HepG2 (cell line): Measurements from ENCODE around the gene NUP93. TPM values are rescaled to one million over a fixed set of nuclear protein-coding genes. Genes with fewer than 3 reads are reported as not detected.
A peak's percentile ranks its signal among the peaks of the same experiment; 100 is the strongest.

Source experiments
- ATAC-seq: fragments of 200-7000 bp; cut with Tn5 transposase; 3 replicates; pipeline ENCODE4 v1.9.1; 2020; ENCODE audit warnings: mild to moderate bottlenecking, moderate library complexity
- BruUV-seq: library from RNA; stranded (reverse); fragments of 400-500 nt; replicated peaks from 2 replicates; lab custom pipeline; 2021; lab: Mats Ljungman, UMichigan
- CTCF ChIA-PET: fragments of 300-600 bp; formaldehyde crosslinking; extraction: SDS; loops from one replicate; lab custom pipeline; 2021; ENCODE audit warnings: low total read pairs, inconsistent platforms, low intra/inter-chr PET ratio; lab: Yijun Ruan, JAX
- POLR2A ChIA-PET: fragments of 350-600 bp; sonication (Branson Sonifier 250); formaldehyde crosslinking; loops from one replicate; lab custom pipeline; 2020; ENCODE audit warnings: antibody characterized with exemption, inconsistent platforms; lab: Yijun Ruan, JAX
- DNase-seq: peaks from one replicate; pipeline ENCODE4 v3.0.0-alpha.2; 2015; ENCODE audit warnings: low spot score
- FAIRE-seq: peaks from 3 replicates; lab custom pipeline; 2011; peaks lifted over from hg19 to GRCh38; lab: Jason Lieb, UNC
- H2AFZ ChIP-seq: one replicate; pipeline ENCODE4 v1.6.1; 2011; ENCODE audit warnings: low read length, inconsistent platforms
- H3K27ac ChIP-seq: fragments of 300-600 bp; 3 replicates; pipeline ENCODE4 v1.8.0; 2011; ENCODE audit warnings: mixed run types, mild to moderate bottlenecking, mixed read lengths, low read length, inconsistent platforms; ENCODE audit not compliant: insufficient read depth; ENCODE audit errors: extremely low read length
- H3K27me3 ChIP-seq, 2 experiments: fragments of 200-600 bp in 1 of 2; 2 replicates in 1 of 2; 3 replicates in 1 of 2; pipeline versions ENCODE4 v1.6.0 to v1.8.0; 2011; ENCODE audit warnings: low read length in 2 of 2, mild to moderate bottlenecking in 2 of 2, moderate library complexity in 2 of 2, inconsistent platforms in 1 of 2; ENCODE audit not compliant: insufficient read depth in 2 of 2, control insufficient read depth in 1 of 2
- H3K36me3 ChIP-seq, 2 experiments: fragments of 200-600 bp in 1 of 2; replicated peaks in 1 of 2; 2 replicates in 1 of 2; 3 replicates in 1 of 2; pipeline versions ENCODE4 v1.5.1 to v1.8.0; 2011; ENCODE audit warnings: low read length in 2 of 2, inconsistent platforms in 1 of 2; ENCODE audit not compliant: insufficient read depth in 2 of 2, control insufficient read depth in 1 of 2
- H3K4me1 ChIP-seq: 2 replicates; pipeline ENCODE4 v1.5.1; 2012; ENCODE audit warnings: low read length, inconsistent platforms; ENCODE audit not compliant: insufficient read depth
- H3K4me2 ChIP-seq: 2 replicates; pipeline ENCODE4 v1.6.0; 2011; ENCODE audit warnings: low read depth, low read length, inconsistent platforms
- H3K4me3 ChIP-seq, 3 experiments: fragments of 200-600 bp in 1 of 3; sonication (generic), shearing (Covaris generic) in 1 of 3; replicated peaks in 1 of 3; 2 replicates each; pipeline ENCODE4 v1.5.1; 2011 to 2016; ENCODE audit warnings: low read length in 3 of 3, inconsistent platforms in 2 of 3, low read depth in 2 of 3, mild to moderate bottlenecking in 2 of 3, control low read depth in 1 of 3, mixed read lengths in 1 of 3; ENCODE audit not compliant: insufficient read depth in 1 of 3
- H3K79me2 ChIP-seq: one replicate; pipeline ENCODE4 v1.6.1; 2011; ENCODE audit warnings: low read length, inconsistent platforms; ENCODE audit not compliant: insufficient read depth
- H3K9ac ChIP-seq: 2 replicates; pipeline ENCODE4 v1.6.0; 2011; ENCODE audit warnings: mild to moderate bottlenecking, low read depth, low read length, inconsistent platforms; ENCODE audit not compliant: insufficient read depth
- H3K9me3 ChIP-seq: 2 replicates; pipeline ENCODE4 v1.5.1; 2012; ENCODE audit warnings: mild to moderate bottlenecking, low read length
- H4K20me1 ChIP-seq: 2 replicates; pipeline ENCODE4 v1.6.0; 2011; ENCODE audit warnings: inconsistent platforms, mild to moderate bottlenecking, low read length, moderate library complexity; ENCODE audit not compliant: insufficient read depth
- ATF5 ChIP-seq: sonication (generic); formaldehyde crosslinking; IDR thresholded peaks from 2 replicates; pipeline ENCODE4 v1.4.0; 2020; ENCODE audit warnings: mild to moderate bottlenecking, low read depth, missing genetic modification reagents
- DMTF1 ChIP-seq: sonication (generic); formaldehyde crosslinking; IDR thresholded peaks from 2 replicates; pipeline ENCODE4 v1.4.0; 2020; ENCODE audit warnings: mild to moderate bottlenecking, missing genetic modification reagents
- ETV6 ChIP-seq: sonication (generic); formaldehyde crosslinking; conservative IDR thresholded peaks from 2 replicates; pipeline ENCODE4 v1.4.0; 2020; ENCODE audit warnings: missing genetic modification reagents
- HMGA1 ChIP-seq: sonication (generic); formaldehyde crosslinking; conservative IDR thresholded peaks from 2 replicates; pipeline ENCODE4 v1.4.0; 2020; ENCODE audit warnings: missing genetic modification reagents
- HMGXB4 ChIP-seq, 2 experiments: sonication (generic) in 1 of 2; formaldehyde crosslinking in 1 of 2; IDR thresholded peaks; 2 replicates each; pipeline versions ENCODE4 v1.4.0 to v1.6.1; 2018 to 2020; ENCODE audit warnings: missing genetic modification reagents in 2 of 2, borderline replicate concordance in 1 of 2, low read depth in 1 of 2, mild to moderate bottlenecking in 1 of 2, missing biosample characterization in 1 of 2
- HNRNPUL1 ChIP-seq: fragments of 200-400 bp; formaldehyde crosslinking; IDR thresholded peaks from 2 replicates; pipeline ENCODE4 v1.6.1; 2017; ENCODE audit warnings: low read depth, mild to moderate bottlenecking, low read length, moderate library complexity
- KAT8 ChIP-seq: IDR thresholded peaks from 2 replicates; pipeline ENCODE4 v1.6.1; 2016; ENCODE audit warnings: missing genetic modification reagents, missing compliant biosample characterization
- KLF6 ChIP-seq: IDR thresholded peaks from 2 replicates; pipeline ENCODE4 v1.8.0; 2016; ENCODE audit warnings: missing biosample characterization, missing genetic modification reagents
- MTA3 ChIP-seq: sonication (generic); formaldehyde crosslinking; IDR thresholded peaks from 2 replicates; pipeline ENCODE4 v1.4.0; 2020; ENCODE audit warnings: missing genetic modification reagents
- RFXANK ChIP-seq: IDR thresholded peaks from 2 replicates; pipeline ENCODE4 v1.6.1; 2016
- ZBTB14 ChIP-seq: sonication (generic); formaldehyde crosslinking; IDR thresholded peaks from 2 replicates; pipeline ENCODE4 v1.4.0; 2020; ENCODE audit warnings: missing genetic modification reagents
- ZBTB8A ChIP-seq: sonication (generic); formaldehyde crosslinking; IDR thresholded peaks from 2 replicates; pipeline ENCODE4 v1.4.0; 2020; ENCODE audit warnings: mild to moderate bottlenecking, low read depth, missing genetic modification reagents, borderline replicate concordance
- ZMYM2 ChIP-seq: sonication (generic); formaldehyde crosslinking; IDR thresholded peaks from 2 replicates; pipeline ENCODE4 v1.8.0; 2022; ENCODE audit warnings: mild to moderate bottlenecking, missing genetic modification reagents
- ZNF382 ChIP-seq: sonication (generic); formaldehyde crosslinking; IDR thresholded peaks from 2 replicates; pipeline ENCODE4 v1.5.0; 2020; ENCODE audit warnings: missing genetic modification reagents, mild to moderate bottlenecking, borderline replicate concordance
- ZNF441 ChIP-seq: sonication (generic); formaldehyde crosslinking; IDR thresholded peaks from 2 replicates; pipeline ENCODE4 v1.7.0; 2021; ENCODE audit warnings: missing genetic modification reagents, borderline replicate concordance
- ZNF850 ChIP-seq: sonication (generic); formaldehyde crosslinking; conservative IDR thresholded peaks from 2 replicates; pipeline ENCODE4 v1.9.0; 2021; ENCODE audit warnings: mild to moderate bottlenecking, missing genetic modification reagents
- WGBS: methylation state at CpG from one replicate; pipeline ENCODE4 v1.1.6; 2017; ENCODE audit warnings: low lambda C conversion rate; 5-methylcytosine and 5-hydroxymethylcytosine counted together
- in situ Hi-C: cut with HindIII; loops from 2 replicates; pipeline ENCODE4 v1.10.0; 2017; ENCODE audit warnings: low pct_unique_long_range_greater_than_20kb; ENCODE audit not compliant: extremely low pct_ligation_motif_present
- intact Hi-C: fragments of 100-400 bp; cut with micrococcal nuclease; formaldehyde crosslinking; loops from one replicate; pipeline ENCODE4 v1.10.0; 2022; ENCODE audit not compliant: unreplicated experiment
- polyA plus RNA-seq, 8 experiments: library from polyadenylated mRNA; depleted of rRNA in 3 of 8; stranded (reverse) in 7 of 8; unstranded in 1 of 8; fragments of >200 nt; fragmentation: Illumina TruSeq in 4 of 8; extraction: Trizol in 4 of 8; gene quantifications; 2 replicates each; pipeline versions ENCODE4 v1.2.1 to v1.2.3, GENCODE V29; 2011 to 2016; ENCODE audit warnings: low read depth in 4 of 8, missing spikeins in 1 of 8, mixed read lengths in 1 of 8; ENCODE audit not compliant: insufficient read depth in 1 of 8
- total RNA-seq, 5 experiments: library from RNA; depleted of rRNA; stranded (reverse); fragments of >200 nt; fragmentation: Illumina TruSeq; extraction: Trizol; gene quantifications; 2 replicates each; pipeline ENCODE4 v1.2.3, GENCODE V29; 2016; ENCODE audit warnings: low read depth in 1 of 5

The NUP93 gene
- total and polyA plus RNA-seq, 2 of the 13 experiments (the other 11 are each of a cell fraction or from before 2014, with no cell fraction given) = 58.5 to 140 TPM

DNA sequence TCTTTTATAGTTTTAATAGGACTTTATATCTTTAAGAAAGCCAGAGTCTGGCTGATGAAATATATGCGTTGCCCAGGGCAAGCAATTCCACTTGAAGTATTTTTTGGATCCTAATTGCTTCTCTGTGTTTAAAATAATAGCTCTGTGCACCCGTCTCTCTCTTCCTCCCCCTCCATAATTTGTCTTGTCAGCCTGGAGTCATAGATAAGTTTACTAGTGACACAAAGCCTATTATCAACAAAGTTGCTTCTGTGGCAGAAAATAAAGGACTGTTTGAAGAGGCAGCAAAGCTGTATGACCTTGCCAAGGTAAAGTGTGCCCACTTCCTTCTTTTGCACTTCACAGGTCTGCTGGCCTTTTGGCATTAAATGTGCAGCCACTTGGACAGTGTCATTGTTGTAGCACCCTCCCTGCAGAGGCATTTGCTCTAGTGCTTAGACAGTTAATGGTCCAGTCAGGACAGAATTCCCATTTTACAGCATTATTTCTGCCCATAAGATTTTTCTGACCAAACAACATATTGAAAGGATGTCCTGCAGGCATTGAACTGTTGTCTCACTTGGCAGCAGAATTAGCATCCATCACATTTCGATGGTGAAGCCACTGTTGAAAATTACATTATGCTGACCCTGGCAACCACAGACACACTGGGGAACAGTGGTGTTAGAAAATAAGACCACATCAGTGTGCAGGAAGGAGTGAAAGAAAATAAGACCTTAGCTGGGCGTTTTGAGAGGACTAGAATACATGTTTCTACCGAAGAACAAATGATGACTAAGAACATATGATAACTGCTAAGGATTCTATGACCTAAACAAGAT, 106.7 kb downstream of the NUP93 start:
- no peaks in the 10 kb centered on the region for H3K79me2 ChIP-seq
- DNase-seq (no peak), ATAC-seq (no peak), FAIRE-seq (no peak)
- no peak overlapping the region for H2AFZ ChIP-seq
- CTCF ChIA-PET = interaction anchor here (0.7 kb wide), 1 partner anchor 15 kb away, joined by 4 read pairs; no protein-coding TSS in a partner anchor
- intact Hi-C loops (no loop called here), in situ Hi-C loops (no loop called here)
- peak overlapping the region; percentile 29 for H3K9ac ChIP-seq
- H4K20me1 ChIP-seq = no peaks in the 10 kb centered on the region
- 91% methylated on average over 5 of the region's 5 CpGs for WGBS
- no peak overlapping the region for H3K4me2 ChIP-seq
- POLR2A ChIA-PET = interaction anchor here (1.0 to 3.7 kb wide), 3 partner anchors 14 to 95 kb away, joined by 3 to 44 read pairs (median 13); partner anchors contain the start of gene HERPUD1
- H3K9me3 ChIP-seq = no peaks in the 10 kb centered on the region
- H3K27ac ChIP-seq = peak overlapping the region; percentile 19
- H3K4me3 ChIP-seq = no peak overlapping the region
- H3K4me1 ChIP-seq = peaks cover 67% of the 10 kb centered on the region
- no peaks in the 10 kb centered on the region for H3K27me3 ChIP-seq
- H3K36me3 ChIP-seq = peaks cover 21 to 59% of the 10 kb centered on the region in 2 experiments
- BruUV-seq = no TSS peak
- TF ChIP-seq ZNF382 (CRISPR knock-in tag) = no peak
- no peak for TF ChIP-seq RFXANK (CRISPR knock-in tag)
- TF ChIP-seq DMTF1 (CRISPR knock-in tag) = no peak
- TF ChIP-seq MTA3 = no peak
- TF ChIP-seq ZBTB8A = no peak
- TF ChIP-seq HMGXB4 (CRISPR knock-in tag; IDR thresholded peaks at IDR 0.05; ENCODE audit: borderline replicate concordance in 1 of 2, low read depth in 1 of 2) = no peak
- no peak for TF ChIP-seq HNRNPUL1
- no peak for TF ChIP-seq ATF5
- no peak for TF ChIP-seq HMGA1
- TF ChIP-seq ZMYM2 (CRISPR knock-in tag) = no peak
- TF ChIP-seq ZNF850 (CRISPR knock-in tag) = no peak
- TF ChIP-seq KAT8 (CRISPR knock-in tag) = no peak
- no peak for TF ChIP-seq ZBTB14
- no peak for TF ChIP-seq ZNF441 (CRISPR knock-in tag)
- TF ChIP-seq KLF6 (CRISPR knock-in tag) = no peak
- no peak for TF ChIP-seq ETV6 (CRISPR knock-in tag)
